ENCODE data around the gene ZDHHC21.

ZDHHC21 gene

DNA sequence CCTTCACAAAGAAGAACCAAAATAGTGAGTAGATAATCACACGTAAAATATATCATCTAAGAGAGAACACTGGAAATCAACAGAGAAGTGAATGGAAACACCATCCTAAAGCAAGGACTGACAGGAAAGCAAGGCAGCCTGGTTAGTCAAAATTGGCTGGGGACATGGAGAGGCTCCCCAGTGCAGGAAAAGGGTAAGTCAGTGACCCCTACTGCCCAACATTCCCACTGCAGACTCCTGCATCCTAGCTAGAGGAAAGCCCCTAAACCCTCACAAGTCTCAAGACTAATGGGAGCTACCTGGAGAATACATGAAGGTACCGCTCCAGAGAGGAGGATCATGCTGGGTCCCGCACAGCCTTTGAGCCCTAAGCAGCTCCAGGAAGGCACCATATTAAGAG lies 60.1 kb downstream of the ZDHHC21 start:
- DNase-seq (ENCODE audit: extremely low read depth, low read depth), result no peak
- no peak overlapping the region for H3K4me3 ChIP-seq (replicated peaks; ENCODE audit: low read depth, low read length)
- TF ChIP-seq, protein P1, sequence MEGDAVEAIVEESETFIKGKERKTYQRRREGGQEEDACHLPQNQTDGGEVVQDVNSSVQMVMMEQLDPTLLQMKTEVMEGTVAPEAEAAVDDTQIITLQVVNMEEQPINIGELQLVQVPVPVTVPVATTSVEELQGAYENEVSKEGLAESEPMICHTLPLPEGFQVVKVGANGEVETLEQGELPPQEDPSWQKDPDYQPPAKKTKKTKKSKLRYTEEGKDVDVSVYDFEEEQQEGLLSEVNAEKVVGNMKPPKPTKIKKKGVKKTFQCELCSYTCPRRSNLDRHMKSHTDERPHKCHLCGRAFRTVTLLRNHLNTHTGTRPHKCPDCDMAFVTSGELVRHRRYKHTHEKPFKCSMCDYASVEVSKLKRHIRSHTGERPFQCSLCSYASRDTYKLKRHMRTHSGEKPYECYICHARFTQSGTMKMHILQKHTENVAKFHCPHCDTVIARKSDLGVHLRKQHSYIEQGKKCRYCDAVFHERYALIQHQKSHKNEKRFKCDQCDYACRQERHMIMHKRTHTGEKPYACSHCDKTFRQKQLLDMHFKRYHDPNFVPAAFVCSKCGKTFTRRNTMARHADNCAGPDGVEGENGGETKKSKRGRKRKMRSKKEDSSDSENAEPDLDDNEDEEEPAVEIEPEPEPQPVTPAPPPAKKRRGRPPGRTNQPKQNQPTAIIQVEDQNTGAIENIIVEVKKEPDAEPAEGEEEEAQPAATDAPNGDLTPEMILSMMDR (IDR thresholded peaks at IDR 0.05; ENCODE audit: low read depth, low read length, missing control alignments), result no peak

DNA sequence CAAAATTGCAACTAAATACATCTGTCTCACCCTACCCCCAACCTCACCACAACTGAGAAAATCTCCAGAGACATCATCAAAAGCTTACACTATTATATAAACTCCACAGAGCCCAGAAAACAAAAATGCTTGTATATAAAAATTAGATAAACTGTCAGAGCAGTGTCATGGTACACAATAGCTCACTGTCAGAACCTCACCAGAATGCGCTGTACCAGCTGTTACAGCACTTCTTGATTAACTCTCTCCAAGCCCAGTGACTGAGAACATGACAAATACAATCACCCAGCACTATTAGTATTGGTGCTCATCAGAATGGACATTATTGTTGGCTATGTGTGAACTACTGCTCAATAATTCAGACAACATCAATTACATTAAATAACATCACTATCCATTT lies 65.7 kb downstream of the ZDHHC21 start:
- no peak for DNase-seq (ENCODE audit: extremely low read depth, low read depth)
- TF ChIP-seq, protein P1 (IDR thresholded peaks at IDR 0.05; ENCODE audit: low read depth, low read length, missing control alignments), result no peak
- H3K4me3 ChIP-seq (replicated peaks; ENCODE audit: low read depth, low read length), result no peak overlapping the region

DNA sequence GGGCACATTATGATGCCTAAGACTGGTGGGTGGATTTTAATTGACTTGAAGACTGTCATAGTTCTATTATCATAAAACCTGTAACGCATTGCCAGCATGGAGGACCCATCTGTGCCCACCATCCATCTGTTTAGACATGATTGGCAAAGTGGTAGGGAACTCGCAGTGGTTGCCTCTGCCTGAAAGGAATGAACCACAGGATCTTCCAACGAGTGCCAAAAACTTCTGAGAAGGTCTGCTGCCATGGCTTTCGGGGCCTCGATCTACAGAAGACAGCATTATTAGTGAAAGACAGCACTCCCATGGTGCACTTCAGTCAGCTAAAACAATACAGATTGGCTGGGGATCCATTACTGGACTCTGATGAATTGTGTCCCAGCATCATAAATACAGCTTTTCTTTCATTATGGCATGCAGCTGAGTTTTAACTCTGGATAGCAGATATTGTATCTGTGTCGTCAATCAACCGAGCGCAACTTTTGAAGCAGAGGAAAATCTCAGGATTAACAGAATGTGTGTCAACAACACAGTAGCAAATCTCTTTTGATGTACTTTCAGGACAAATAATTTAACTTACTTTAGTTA lies 74.3 kb downstream of the ZDHHC21 start:
- H3K4me3 ChIP-seq (replicated peaks; ENCODE audit: low read depth, low read length), result no peak overlapping the region
- TF ChIP-seq, protein P1 (IDR thresholded peaks at IDR 0.05; ENCODE audit: low read depth, low read length, missing control alignments), result no peak
- DNase-seq (ENCODE audit: extremely low read depth, low read depth), result no peak

DNA sequence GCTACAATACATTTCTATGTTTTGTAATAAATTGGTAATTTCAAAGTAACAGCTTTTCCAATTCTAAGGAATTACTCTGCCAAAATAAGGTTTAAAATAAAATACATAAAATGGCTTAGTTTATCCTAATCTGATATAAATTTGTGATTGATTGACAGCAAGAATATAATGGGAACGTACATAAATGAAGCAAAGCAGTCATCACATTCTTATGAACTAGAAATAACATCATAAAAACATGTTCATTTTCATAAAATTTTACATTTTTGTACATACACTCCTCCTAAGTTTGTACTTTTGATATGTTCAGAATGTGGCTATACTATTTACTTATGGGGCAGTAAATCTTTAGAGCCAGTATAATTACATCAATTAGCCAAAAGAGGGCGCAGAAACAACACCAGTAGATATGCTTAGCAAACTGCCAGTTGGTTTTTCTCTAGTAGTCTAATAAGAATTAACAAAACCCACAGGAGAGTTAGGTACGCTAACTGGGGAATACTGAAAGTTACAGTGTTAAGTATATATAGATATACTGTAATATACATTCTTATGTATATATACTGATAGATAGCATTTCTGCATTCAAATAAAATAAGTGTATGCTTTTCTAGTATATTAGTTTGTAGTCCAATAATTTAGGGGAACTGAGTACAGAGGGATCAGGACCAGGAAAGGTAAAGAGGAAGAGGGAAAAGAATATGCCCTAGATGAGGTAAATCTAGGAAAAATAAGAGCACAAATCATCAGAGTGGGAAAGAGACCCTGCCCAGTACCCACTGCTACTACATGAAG lies 76.8 kb downstream of the ZDHHC21 start:
- TF ChIP-seq, protein P1 (IDR thresholded peaks at IDR 0.05; ENCODE audit: low read depth, low read length, missing control alignments), result peak; percentile 56
- no peak overlapping the region for H3K4me3 ChIP-seq (replicated peaks; ENCODE audit: low read depth, low read length)
- peak; percentile 30 for DNase-seq (ENCODE audit: extremely low read depth, low read depth)

DNA sequence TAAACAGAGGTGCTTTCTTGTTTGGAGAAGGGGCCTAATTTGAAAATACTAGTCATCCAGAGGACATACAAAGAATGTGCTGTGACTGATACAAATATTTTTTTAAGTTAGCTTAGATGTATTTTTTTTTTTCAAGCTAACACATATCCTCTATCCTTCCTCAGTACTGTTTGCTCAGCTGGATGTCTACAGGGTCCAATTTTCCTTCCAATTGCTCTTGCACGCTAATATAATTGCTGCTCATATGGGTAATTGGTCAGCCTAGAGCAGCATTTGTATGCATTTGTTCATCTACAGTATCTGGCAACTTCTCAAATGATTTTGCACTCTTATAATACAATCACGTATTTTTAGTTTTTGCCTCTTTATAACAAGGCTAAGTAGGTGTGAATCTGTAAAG lies 84.7 kb downstream of the ZDHHC21 start:
- DNase-seq (ENCODE audit: extremely low read depth, low read depth), result no peak
- TF ChIP-seq, protein P1 (IDR thresholded peaks at IDR 0.05; ENCODE audit: low read depth, low read length, missing control alignments), result no peak
- H3K4me3 ChIP-seq (replicated peaks; ENCODE audit: low read depth, low read length), result no peak overlapping the region

DNA sequence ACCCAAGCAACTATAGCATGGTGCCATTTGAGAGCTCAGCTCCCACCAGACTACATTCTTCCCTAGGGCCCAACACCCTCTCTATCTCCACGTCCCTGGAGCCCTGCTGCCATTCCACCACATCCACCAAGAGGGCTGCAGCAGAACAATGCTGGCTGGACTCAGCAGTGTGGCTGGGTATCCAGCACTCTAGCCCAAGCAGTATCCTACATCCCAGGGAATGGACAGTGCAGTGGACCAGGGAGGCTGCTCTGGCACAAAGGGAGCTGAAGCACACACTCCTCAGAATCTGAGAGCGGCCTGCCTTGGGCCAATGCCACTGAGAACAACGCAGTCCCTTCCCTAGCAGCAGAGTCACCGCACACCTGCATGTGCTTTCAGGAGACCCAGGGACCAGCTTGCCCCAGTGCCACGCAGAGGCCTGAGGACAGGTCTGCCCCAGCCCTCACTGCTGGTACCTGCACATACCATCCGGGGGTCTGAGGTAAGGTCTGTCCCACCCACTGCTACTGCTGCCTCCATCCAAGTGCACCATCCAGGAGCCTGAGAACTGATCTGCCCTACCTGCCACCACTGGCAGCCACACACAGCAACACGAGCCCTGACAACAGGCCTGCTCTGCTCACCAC lies 95.9 kb downstream of the ZDHHC21 start:
- H3K4me3 ChIP-seq (replicated peaks; ENCODE audit: low read depth, low read length), result no peak overlapping the region
- DNase-seq (ENCODE audit: extremely low read depth, low read depth), result no peak
- TF ChIP-seq, protein P1 (IDR thresholded peaks at IDR 0.05; ENCODE audit: low read depth, low read length, missing control alignments), result no peak

Measured in HFF-Myc (cell line).